ENCODE measurements around the gene LRMDA.

Gene LRMDA

GRCh38 chr10:75803816-75804552, 372.6 kb downstream of the LRMDA start:
- TF ChIP-seq CTCF (conservative IDR thresholded peaks at IDR 0.05; ENCODE audit: low read length) (no peak), EZH2phosphoT487 (IDR thresholded peaks at IDR 0.05; ENCODE audit: borderline replicate concordance) (no peak)
- H3K27me3 ChIP-seq (ENCODE audit: insufficient read depth, low read length, poor library complexity, severe bottlenecking) = no peaks in the 10 kb centered on the region
- no peaks in the 10 kb centered on the region for H3K4me1 ChIP-seq (ENCODE audit: insufficient read depth, low read length, poor library complexity, severe bottlenecking)
- H3K9me2 ChIP-seq (replicated peaks; ENCODE audit: low read depth, low read length) = no peaks in the 10 kb centered on the region
- no peaks in the 10 kb centered on the region for H3K79me2 ChIP-seq (ENCODE audit: insufficient read depth, low read length)
- H3F3A ChIP-seq (ENCODE audit: low read depth) = no peaks in the 10 kb centered on the region
- no peak overlapping the region for H2AFZ ChIP-seq (ENCODE audit: low read length)
- H3K4me2 ChIP-seq (ENCODE audit: low read depth, low read length, poor library complexity, severe bottlenecking) = no peak overlapping the region
- no peak overlapping the region for H3K4me3 ChIP-seq (ENCODE audit: low read length, poor library complexity, severe bottlenecking)
- H3K9me3 ChIP-seq (ENCODE audit: insufficient read depth, low read depth, low read length) = no peaks in the 10 kb centered on the region
- H3K9ac ChIP-seq (ENCODE audit: low read depth, low read length, poor library complexity, severe bottlenecking) = no peak overlapping the region
- H4K20me1 ChIP-seq (ENCODE audit: insufficient read depth, low read length, poor library complexity, severe bottlenecking) = no peaks in the 10 kb centered on the region
- no peaks in the 10 kb centered on the region for H3K36me3 ChIP-seq (ENCODE audit: insufficient read depth, low read length)

GRCh38 chr10:75806186-75806585, 374.8 kb downstream of the LRMDA start:
- no peak overlapping the region for H3K4me2 ChIP-seq (ENCODE audit: low read depth, low read length, poor library complexity, severe bottlenecking)
- no peaks in the 10 kb centered on the region for H3K27me3 ChIP-seq (ENCODE audit: insufficient read depth, low read length, poor library complexity, severe bottlenecking)
- no peaks in the 10 kb centered on the region for H3K9me2 ChIP-seq (replicated peaks; ENCODE audit: low read depth, low read length)
- no peaks in the 10 kb centered on the region for H3K9me3 ChIP-seq (ENCODE audit: insufficient read depth, low read depth, low read length)
- H4K20me1 ChIP-seq (ENCODE audit: insufficient read depth, low read length, poor library complexity, severe bottlenecking) = no peaks in the 10 kb centered on the region
- no peaks in the 10 kb centered on the region for H3K4me1 ChIP-seq (ENCODE audit: insufficient read depth, low read length, poor library complexity, severe bottlenecking)
- no peak for TF ChIP-seq EZH2phosphoT487 (IDR thresholded peaks at IDR 0.05; ENCODE audit: borderline replicate concordance)
- no peak overlapping the region for H3K4me3 ChIP-seq (ENCODE audit: low read length, poor library complexity, severe bottlenecking)
- no peaks in the 10 kb centered on the region for H3K36me3 ChIP-seq (ENCODE audit: insufficient read depth, low read length)
- H3K79me2 ChIP-seq (ENCODE audit: insufficient read depth, low read length) = no peaks in the 10 kb centered on the region
- no peak overlapping the region for H3K9ac ChIP-seq (ENCODE audit: low read depth, low read length, poor library complexity, severe bottlenecking)
- H2AFZ ChIP-seq (ENCODE audit: low read length) = no peak overlapping the region
- H3F3A ChIP-seq (ENCODE audit: low read depth) = no peaks in the 10 kb centered on the region

- Histone ChIP-seq H2AFZ (ENCODE audit: low read length) (no peak overlapping the region), H3K9ac (ENCODE audit: low read depth, low read length, poor library complexity, severe bottlenecking) (no peak overlapping the region), H3K9me2 (replicated peaks; ENCODE audit: low read depth, low read length) (no peaks in the 10 kb centered on the region), H3F3A (ENCODE audit: low read depth) (no peaks in the 10 kb centered on the region), H4K20me1 (ENCODE audit: insufficient read depth, low read length, poor library complexity, severe bottlenecking) (no peaks in the 10 kb centered on the region), H3K4me2 (ENCODE audit: low read depth, low read length, poor library complexity, severe bottlenecking) (no peak overlapping the region), H3K9me3 (ENCODE audit: insufficient read depth, low read depth, low read length) (no peaks in the 10 kb centered on the region), H3K79me2 (ENCODE audit: insufficient read depth, low read length) (no peaks in the 10 kb centered on the region), H3K4me3 (ENCODE audit: low read length, poor library complexity, severe bottlenecking) (no peak overlapping the region), H3K36me3 (ENCODE audit: insufficient read depth, low read length) (no peaks in the 10 kb centered on the region), H3K27me3 (ENCODE audit: insufficient read depth, low read length, poor library complexity, severe bottlenecking) (no peaks in the 10 kb centered on the region), H3K4me1 (ENCODE audit: insufficient read depth, low read length, poor library complexity, severe bottlenecking) (no peaks in the 10 kb centered on the region)
- no peak for TF ChIP-seq EZH2phosphoT487 (IDR thresholded peaks at IDR 0.05; ENCODE audit: borderline replicate concordance)
- TF ChIP-seq CTCF (conservative IDR thresholded peaks at IDR 0.05; ENCODE audit: low read length) = no peak
Observed at GRCh38 chr10:75807456-75807855, 376.0 kb downstream of the LRMDA start.

GRCh38 chr10:75809003-75809402, 377.6 kb downstream of the LRMDA start:
- Histone ChIP-seq H3K79me2 (ENCODE audit: insufficient read depth, low read length) (no peaks in the 10 kb centered on the region), H3K4me2 (ENCODE audit: low read depth, low read length, poor library complexity, severe bottlenecking) (no peak overlapping the region), H2AFZ (ENCODE audit: low read length) (no peak overlapping the region), H3K27me3 (ENCODE audit: insufficient read depth, low read length, poor library complexity, severe bottlenecking) (no peaks in the 10 kb centered on the region), H3K4me3 (ENCODE audit: low read length, poor library complexity, severe bottlenecking) (no peak overlapping the region), H3K4me1 (ENCODE audit: insufficient read depth, low read length, poor library complexity, severe bottlenecking) (no peaks in the 10 kb centered on the region), H3K9me2 (replicated peaks; ENCODE audit: low read depth, low read length) (no peaks in the 10 kb centered on the region), H3F3A (ENCODE audit: low read depth) (no peaks in the 10 kb centered on the region), H3K9me3 (ENCODE audit: insufficient read depth, low read depth, low read length) (no peaks in the 10 kb centered on the region), H4K20me1 (ENCODE audit: insufficient read depth, low read length, poor library complexity, severe bottlenecking) (no peaks in the 10 kb centered on the region), H3K9ac (ENCODE audit: low read depth, low read length, poor library complexity, severe bottlenecking) (no peak overlapping the region), H3K36me3 (ENCODE audit: insufficient read depth, low read length) (no peaks in the 10 kb centered on the region)
- TF ChIP-seq EZH2phosphoT487 (IDR thresholded peaks at IDR 0.05; ENCODE audit: borderline replicate concordance) = no peak
- TF ChIP-seq CTCF (conservative IDR thresholded peaks at IDR 0.05; ENCODE audit: low read length) = no peak

All from Loucy (cell line).